ENCODE measurements around the gene IRF2BPL.

IRF2BPL gene

GRCh38 chr14:77043984-77044485 lies 15.5 kb upstream of the IRF2BPL start:
- no peak for TF ChIP-seq CTCF (conservative IDR thresholded peaks at IDR 0.05; ENCODE audit: low read length)
- no peak overlapping the region; the same call in 1 of the 2 replicates for H3K4me3 ChIP-seq (ENCODE audit: low read length)
- no peak for DNase-seq (ENCODE audit: low read depth)

- DNase-seq (ENCODE audit: low read depth): peak; percentile 99
- peak overlapping the region; percentile 49 for H3K4me3 ChIP-seq (ENCODE audit: low read length)
- no peak for TF ChIP-seq CTCF (conservative IDR thresholded peaks at IDR 0.05; ENCODE audit: low read length)
These were observed 14.9 kb upstream of the IRF2BPL start for GRCh38 chr14:77043177-77043983.

- peak; percentile 98 for DNase-seq (ENCODE audit: low read depth)
- peak overlapping the region; percentile 8; the same call in 1 of the 2 replicates for H3K4me3 ChIP-seq (ENCODE audit: low read length)
- TF ChIP-seq CTCF (conservative IDR thresholded peaks at IDR 0.05; ENCODE audit: low read length): no peak
These were observed 13.5 kb upstream of the IRF2BPL start for GRCh38 chr14:77041881-77042545.

- no peak for TF ChIP-seq CTCF (conservative IDR thresholded peaks at IDR 0.05; ENCODE audit: low read length)
- DNase-seq (ENCODE audit: low read depth): peak; percentile 90
- H3K4me3 ChIP-seq (ENCODE audit: low read length): peak overlapping the region; percentile 42
These were observed 12.5 kb upstream of the IRF2BPL start for GRCh38 chr14:77040741-77041653.

- TF ChIP-seq CTCF (conservative IDR thresholded peaks at IDR 0.05; ENCODE audit: low read length): no peak
- H3K4me3 ChIP-seq (ENCODE audit: low read length): peak overlapping the region; percentile 50
- peak; percentile 96 for DNase-seq (ENCODE audit: low read depth)
These were observed 11.7 kb upstream of the IRF2BPL start for GRCh38 chr14:77040059-77040740.

- H3K4me3 ChIP-seq (ENCODE audit: low read length): peak overlapping the region; percentile 50
- no peak for TF ChIP-seq CTCF (conservative IDR thresholded peaks at IDR 0.05; ENCODE audit: low read length)
- peak; percentile 69 for DNase-seq (ENCODE audit: low read depth)
These were observed 11.0 kb upstream of the IRF2BPL start for GRCh38 chr14:77039285-77040058.
